Activated CD4-positive, alpha-beta memory T cell treated with anti-CD3 and anti-CD28 coated beads for 36 hours (primary cell): ENCODE measurements around the gene EEFSEC. TPM values are rescaled to one million over a fixed set of nuclear protein-coding genes. Genes with fewer than 3 reads are reported as not detected.

ENCODE experiments used
- CTCF ChIA-PET: fragments of 350-600 bp; sonication (Branson Sonifier 250); formaldehyde crosslinking; loops from one replicate; lab custom pipeline; 2021; ENCODE audit warnings: antibody characterized with exemption, inconsistent platforms; lab: Charles Lee
- POLR2A ChIA-PET: fragments of 350-600 bp; sonication (Branson Sonifier 250); formaldehyde crosslinking; loops from one replicate; lab custom pipeline; 2021; ENCODE audit warnings: antibody characterized with exemption; lab: Charles Lee
- DNase-seq: peaks from one replicate; pipeline ENCODE4 v3.0.0-alpha.2; 2020
- H3K27ac Mint-ChIP-seq: one replicate; pipeline ENCODE4 v1.8.0; 2021; ENCODE audit warnings: mixed read lengths
- H3K27me3 Mint-ChIP-seq: one replicate; pipeline ENCODE4 v1.8.0; 2021; ENCODE audit warnings: mixed read lengths
- H3K36me3 Mint-ChIP-seq: one replicate; pipeline ENCODE4 v1.8.0; 2021; ENCODE audit warnings: mixed read lengths
- H3K4me1 Mint-ChIP-seq: one replicate; pipeline ENCODE4 v1.8.0; 2021; ENCODE audit warnings: low read depth, mixed read lengths
- H3K4me3 Mint-ChIP-seq: one replicate; pipeline ENCODE4 v1.8.0; 2021; ENCODE audit warnings: mild to moderate bottlenecking, mixed read lengths
- H3K9me3 Mint-ChIP-seq: one replicate; pipeline ENCODE4 v1.8.0; 2021; ENCODE audit warnings: mixed read lengths
- intact Hi-C: fragments of 100-400 bp; cut with micrococcal nuclease; formaldehyde crosslinking; loops from one replicate; pipeline ENCODE4 v1.15.1; 2023
- total RNA-seq, 2 experiments: library from RNA; stranded (reverse); gene quantifications; one replicate each; pipeline ENCODE4 v1.2.3, GENCODE V29; 2021

EEFSEC gene
- total RNA-seq, 2 experiments from 2014 or later: 16.1 to 17.2 TPM

GRCh38 chr3:128421966-128422365, 268.7 kb downstream of the EEFSEC start:
- CTCF ChIA-PET: no interaction called here
- H3K4me3 Mint-ChIP-seq: no peak overlapping the region
- no peaks in the 10 kb centered on the region for H3K9me3 Mint-ChIP-seq
- POLR2A ChIA-PET: interaction anchor here (0.7 kb wide), 1 partner anchor 50 kb away, joined by 3 read pairs; no protein-coding TSS in a partner anchor
- DNase-seq: no peak
- H3K4me1 Mint-ChIP-seq: no peaks in the 10 kb centered on the region
- peaks cover under 1% of the 10 kb centered on the region for H3K27me3 Mint-ChIP-seq
- no peak overlapping the region for H3K27ac Mint-ChIP-seq
- intact Hi-C loops: no loop called here
- H3K36me3 Mint-ChIP-seq: peaks cover 1% of the 10 kb centered on the region

DNA sequence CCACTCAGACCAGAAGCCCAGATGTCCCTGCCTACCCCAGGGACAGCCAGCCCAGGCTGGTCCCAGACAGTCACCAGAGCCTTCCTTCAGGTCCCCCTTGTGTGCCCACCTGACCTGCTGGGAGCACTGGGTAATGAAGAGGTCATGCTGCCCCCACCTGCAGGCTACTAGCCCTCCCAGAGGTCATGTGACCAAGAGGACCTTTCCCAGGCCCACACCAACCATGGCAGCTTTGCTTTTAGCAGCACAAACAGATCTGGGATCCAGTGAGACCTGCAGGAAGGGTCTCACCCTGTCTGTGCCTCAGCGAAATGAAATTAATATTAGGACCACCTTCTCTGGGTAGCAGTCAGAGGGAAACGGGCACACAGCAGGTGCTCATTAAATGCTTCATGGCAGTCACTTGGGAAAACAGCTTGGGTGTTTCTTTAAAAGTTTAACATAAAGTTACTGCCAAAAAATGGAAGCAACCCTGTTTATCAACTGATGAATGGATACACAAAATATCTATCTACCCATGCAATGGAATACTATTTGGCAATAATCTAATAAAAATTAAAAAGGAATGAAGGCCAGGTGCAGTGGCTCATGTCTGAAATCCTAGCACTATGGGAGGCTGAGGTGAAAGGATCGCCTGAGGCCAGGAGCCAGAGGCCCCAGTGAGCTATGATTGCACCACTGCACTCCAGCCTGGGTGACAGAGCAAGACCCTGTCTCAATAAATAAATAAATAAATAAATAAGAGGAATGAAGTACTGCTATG, 269.7 kb downstream of the EEFSEC start:
- POLR2A ChIA-PET: no interaction called here
- DNase-seq: no peak
- Mint-ChIP-seq H3K4me1 (no peaks in the 10 kb centered on the region), H3K36me3 (peaks cover 1% of the 10 kb centered on the region), H3K27ac (no peak overlapping the region), H3K4me3 (no peak overlapping the region), H3K27me3 (peaks cover 5% of the 10 kb centered on the region), H3K9me3 (no peaks in the 10 kb centered on the region)
- intact Hi-C loops: no loop called here
- CTCF ChIA-PET: interaction anchor here (1.2 to 1.6 kb wide), 2 partner anchors 11 to 74 kb away, joined by 3 read pairs; no protein-coding TSS in a partner anchor

DNA sequence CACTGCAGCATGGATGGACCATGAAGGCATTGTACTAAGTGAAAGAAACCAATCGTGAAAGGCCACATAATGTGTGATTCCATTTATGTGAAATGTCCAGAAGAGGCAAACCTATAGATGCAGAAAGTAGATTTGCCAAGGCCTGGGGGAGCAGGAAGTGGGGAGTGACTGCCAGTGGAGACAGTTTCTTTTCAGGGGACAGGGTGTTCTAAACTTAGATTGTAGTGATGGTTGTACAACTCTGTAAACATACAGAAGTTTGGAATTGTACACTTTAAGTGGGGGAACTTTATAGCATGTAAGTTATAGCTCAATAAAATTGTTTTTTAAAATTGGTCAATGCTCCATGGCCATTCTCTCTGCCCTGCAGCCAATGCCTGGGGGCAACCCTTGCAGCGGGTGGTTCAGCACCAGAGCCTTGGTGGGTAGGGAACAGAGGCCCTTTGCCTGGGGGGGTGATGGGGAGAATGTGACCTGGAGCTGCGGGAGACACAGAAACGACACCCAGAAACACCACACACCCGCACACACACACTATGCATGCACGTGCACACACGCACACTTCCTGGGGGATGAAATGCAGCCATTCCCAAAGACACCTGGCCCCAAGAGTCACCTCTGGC, 270.4 kb downstream of the EEFSEC start:
- ChIA-PET CTCF (interaction anchor here (0.5 to 1.6 kb wide), 4 partner anchors 11 to 422 kb away, joined by 3 to 4 read pairs (median 3); no protein-coding TSS in a partner anchor), POLR2A (no interaction called here)
- Mint-ChIP-seq H3K4me1 (no peaks in the 10 kb centered on the region), H3K27me3 (peaks cover 7% of the 10 kb centered on the region), H3K36me3 (peaks cover 1% of the 10 kb centered on the region), H3K27ac (no peak overlapping the region), H3K4me3 (no peak overlapping the region), H3K9me3 (no peaks in the 10 kb centered on the region)
- no peak for DNase-seq
- intact Hi-C loops: no loop called here

DNA sequence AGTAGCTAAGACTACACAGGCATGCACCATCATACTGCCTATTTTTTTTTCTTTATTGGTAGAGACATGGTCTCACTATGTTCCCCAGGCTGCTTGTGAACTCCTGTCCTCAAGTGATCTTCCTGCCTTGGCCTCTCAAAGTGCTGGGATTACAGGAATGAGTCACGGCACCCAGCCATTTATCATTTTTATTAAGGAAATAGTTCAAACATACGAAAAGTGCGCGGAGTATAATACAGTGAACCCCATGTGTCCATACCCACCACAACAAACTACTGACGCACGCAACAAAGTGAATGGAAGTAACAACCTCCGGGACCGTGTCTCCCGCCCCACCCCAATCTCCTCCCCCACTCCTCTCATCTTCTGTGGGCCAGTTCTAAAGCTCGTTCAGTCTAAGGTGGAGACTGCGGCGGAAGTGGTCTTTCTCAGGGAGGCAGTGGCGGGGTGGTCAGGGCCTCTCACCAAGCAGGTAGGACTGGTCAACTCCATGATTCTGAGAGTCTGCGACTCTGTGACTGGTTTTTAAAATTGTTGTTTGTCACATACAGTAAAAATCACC, 271.3 kb downstream of the EEFSEC start:
- ChIA-PET POLR2A (no interaction called here), CTCF (interaction anchor here (0.6 to 4.4 kb wide), 9 partner anchors 10 to 183 kb away, joined by 3 to 47 read pairs (median 6); partner anchors contain the start of gene GATA2)
- Mint-ChIP-seq H3K36me3 (no peaks in the 10 kb centered on the region), H3K27me3 (peaks cover 9% of the 10 kb centered on the region), H3K4me3 (no peak overlapping the region), H3K9me3 (no peaks in the 10 kb centered on the region), H3K4me1 (no peaks in the 10 kb centered on the region), H3K27ac (no peak overlapping the region)
- intact Hi-C loops: loop anchor here (5.0 kb wide), 1 partner anchor 158 kb away; no protein-coding TSS in a partner anchor
- no peak for DNase-seq

- H3K27me3 Mint-ChIP-seq: peaks cover 12% of the 10 kb centered on the region
- H3K4me3 Mint-ChIP-seq: no peak overlapping the region
- H3K27ac Mint-ChIP-seq: no peak overlapping the region
- ChIA-PET POLR2A (no interaction called here), CTCF (interaction anchor here (0.6 to 4.4 kb wide), 24 partner anchors 9 to 330 kb away, joined by 3 to 47 read pairs (median 6); partner anchors contain the start of gene GATA2)
- H3K9me3 Mint-ChIP-seq: no peaks in the 10 kb centered on the region
- intact Hi-C loops: loop anchor here (5.0 kb wide), 1 partner anchor 157 kb away; no protein-coding TSS in a partner anchor
- DNase-seq: no peak
- H3K36me3 Mint-ChIP-seq: no peaks in the 10 kb centered on the region
- H3K4me1 Mint-ChIP-seq: no peaks in the 10 kb centered on the region
Observed at GRCh38 chr3:128425142-128425845, 272.0 kb downstream of the EEFSEC start.

DNA sequence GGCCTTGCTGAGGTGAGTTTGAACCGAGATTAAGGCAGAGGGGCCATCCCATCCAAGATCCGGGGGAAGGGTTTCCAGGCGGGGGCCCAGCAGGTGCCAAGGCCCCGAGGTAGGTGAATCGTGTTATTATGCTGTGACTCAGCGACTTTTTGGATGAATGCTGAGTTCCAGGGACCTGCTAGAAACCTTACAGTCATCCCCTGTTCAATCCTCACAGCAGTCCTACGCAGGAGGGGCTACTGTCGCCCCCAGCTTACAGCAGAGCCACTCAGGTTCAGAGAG, 272.5 kb downstream of the EEFSEC start:
- ChIA-PET POLR2A (no interaction called here), CTCF (interaction anchor here (0.6 to 4.4 kb wide), 22 partner anchors 9 to 330 kb away, joined by 3 to 47 read pairs (median 6); partner anchors contain the start of gene GATA2)
- Mint-ChIP-seq H3K4me3 (no peak overlapping the region), H3K27me3 (peaks cover 17% of the 10 kb centered on the region), H3K27ac (no peak overlapping the region), H3K4me1 (no peaks in the 10 kb centered on the region), H3K36me3 (no peaks in the 10 kb centered on the region), H3K9me3 (no peaks in the 10 kb centered on the region)
- intact Hi-C loops: loop anchor here (1.0 to 5.0 kb wide), 3 partner anchors 72 to 183 kb away; no protein-coding TSS in a partner anchor
- DNase-seq: no peak

DNA sequence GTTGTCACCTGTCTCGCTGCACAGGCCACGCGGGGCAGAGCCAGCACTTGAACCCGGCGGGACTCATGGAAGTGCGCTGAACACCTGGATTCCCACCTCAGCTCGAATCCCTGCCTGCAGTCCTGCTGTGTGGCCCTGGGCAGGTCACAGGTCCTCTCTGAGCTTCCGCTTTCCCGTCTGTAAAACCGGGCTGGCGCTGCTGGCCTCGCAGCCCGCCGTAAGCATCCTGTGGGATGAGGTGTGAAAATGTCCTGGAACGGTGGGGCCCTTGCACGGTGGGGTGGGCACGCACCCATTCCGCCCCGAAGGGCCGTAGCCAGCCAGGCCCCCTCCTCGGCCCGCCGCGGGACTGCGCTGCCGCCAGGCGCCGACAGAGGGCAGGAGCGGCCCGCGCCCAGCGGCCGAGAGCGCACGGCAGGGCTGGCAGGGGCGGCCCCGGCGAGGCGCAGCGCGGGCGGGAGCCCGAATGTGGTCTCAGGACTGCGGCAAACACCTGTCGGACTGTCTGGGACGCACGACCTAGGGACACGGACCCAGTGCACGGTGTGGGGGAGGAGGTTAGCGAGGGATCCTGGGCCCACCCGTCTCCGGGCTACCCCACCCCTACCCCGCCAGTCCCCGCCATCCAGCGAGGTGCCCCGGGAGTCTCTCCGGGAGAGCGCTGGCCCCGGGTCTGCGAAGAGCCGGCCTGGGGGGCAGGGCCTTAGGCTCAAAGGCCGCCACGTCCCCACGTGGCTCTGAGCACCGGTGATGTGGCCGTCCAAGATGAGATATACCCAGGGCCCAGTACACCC, 273.0 kb downstream of the EEFSEC start:
- intact Hi-C loops: loop anchor here (1.0 to 5.0 kb wide), 3 partner anchors 71 to 182 kb away; no protein-coding TSS in a partner anchor
- Mint-ChIP-seq H3K9me3 (no peaks in the 10 kb centered on the region), H3K27me3 (peaks cover 20% of the 10 kb centered on the region), H3K4me1 (no peaks in the 10 kb centered on the region), H3K4me3 (no peak overlapping the region), H3K27ac (no peak overlapping the region), H3K36me3 (no peaks in the 10 kb centered on the region)
- ChIA-PET CTCF (interaction anchor here (0.6 to 4.4 kb wide), 26 partner anchors 8 to 331 kb away, joined by 3 to 47 read pairs (median 6); partner anchors contain the start of gene GATA2), POLR2A (no interaction called here)
- peak; percentile 62 for DNase-seq

- H3K36me3 Mint-ChIP-seq: no peaks in the 10 kb centered on the region
- POLR2A ChIA-PET: no interaction called here
- peaks cover 8% of the 10 kb centered on the region for H3K4me1 Mint-ChIP-seq
- CTCF ChIA-PET: interaction anchor here (0.6 to 4.4 kb wide), 16 partner anchors 9 to 235 kb away, joined by 3 to 47 read pairs (median 4); partner anchors contain the start of gene GATA2
- no peaks in the 10 kb centered on the region for H3K9me3 Mint-ChIP-seq
- H3K4me3 Mint-ChIP-seq: no peak overlapping the region
- H3K27me3 Mint-ChIP-seq: peaks cover 29% of the 10 kb centered on the region
- no peak overlapping the region for H3K27ac Mint-ChIP-seq
- intact Hi-C loops: loop anchor here (5.0 kb wide), 1 partner anchor 155 kb away; no protein-coding TSS in a partner anchor
- DNase-seq: no peak
Observed at GRCh38 chr3:128427175-128427857, 274.0 kb downstream of the EEFSEC start.

DNA sequence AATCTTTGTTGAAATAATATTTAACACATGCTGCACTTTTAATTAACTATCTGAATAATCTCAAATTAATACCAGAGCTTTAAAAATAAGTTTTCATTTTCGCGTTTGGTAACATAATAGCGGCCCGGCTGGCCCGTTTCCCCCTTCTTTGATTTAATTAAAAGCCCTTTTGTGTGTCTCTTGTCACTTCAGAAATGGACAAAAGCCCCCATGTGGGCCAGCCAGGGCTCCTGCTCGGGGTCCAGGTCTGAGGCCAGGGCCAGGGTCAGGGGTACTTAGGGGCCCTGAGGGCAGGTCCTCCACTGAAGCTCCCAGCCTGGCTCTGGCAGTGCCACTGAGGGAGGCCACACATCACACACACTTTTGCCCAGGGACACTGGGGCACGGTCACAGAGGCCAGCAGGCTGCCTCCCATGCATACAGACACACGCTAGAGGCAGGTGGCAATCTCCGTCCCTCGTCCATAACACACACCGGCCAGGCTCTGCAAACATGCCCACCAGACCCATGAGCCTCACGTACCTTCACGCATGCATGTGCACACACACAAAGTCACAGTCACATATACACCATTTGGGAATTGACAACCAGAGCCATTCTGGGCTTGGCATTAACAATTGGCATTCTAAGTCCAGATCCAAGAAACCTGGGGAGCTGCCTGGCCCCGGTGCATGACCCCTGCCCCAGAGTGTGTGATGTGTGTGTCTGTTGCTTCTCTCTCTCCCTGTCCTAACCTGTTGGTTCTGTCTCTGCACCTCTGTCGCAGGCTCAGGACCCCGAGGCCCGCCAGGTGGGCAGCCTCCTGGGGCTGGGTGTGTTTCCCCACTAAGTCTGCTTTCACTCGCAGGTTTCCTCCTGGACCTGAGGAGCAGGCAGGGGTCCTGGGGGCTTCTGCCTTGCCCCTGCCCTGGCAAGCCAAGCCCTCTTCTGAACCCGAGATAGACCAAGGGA, 274.9 kb downstream of the EEFSEC start:
- intact Hi-C loops: loop anchor here (5.0 kb wide), 1 partner anchor 154 kb away; no protein-coding TSS in a partner anchor
- H3K4me1 Mint-ChIP-seq: peaks cover 10% of the 10 kb centered on the region
- no peak overlapping the region for H3K4me3 Mint-ChIP-seq
- no peak overlapping the region for H3K27ac Mint-ChIP-seq
- ChIA-PET POLR2A (no interaction called here), CTCF (interaction anchor here (0.6 to 4.4 kb wide), 9 partner anchors 18 to 235 kb away, joined by 3 to 47 read pairs (median 3); no protein-coding TSS in a partner anchor)
- peaks cover 32% of the 10 kb centered on the region for H3K27me3 Mint-ChIP-seq
- DNase-seq: no peak
- H3K9me3 Mint-ChIP-seq: no peaks in the 10 kb centered on the region
- H3K36me3 Mint-ChIP-seq: no peaks in the 10 kb centered on the region

GRCh38 chr3:128429275-128429674, 276.0 kb downstream of the EEFSEC start:
- H3K27ac Mint-ChIP-seq: no peak overlapping the region
- H3K4me3 Mint-ChIP-seq: no peak overlapping the region
- ChIA-PET POLR2A (no interaction called here), CTCF (no interaction called here)
- intact Hi-C loops: loop anchor here (5.0 kb wide), 1 partner anchor 153 kb away; no protein-coding TSS in a partner anchor
- H3K9me3 Mint-ChIP-seq: no peaks in the 10 kb centered on the region
- no peaks in the 10 kb centered on the region for H3K36me3 Mint-ChIP-seq
- peaks cover 12% of the 10 kb centered on the region for H3K4me1 Mint-ChIP-seq
- peaks cover 40% of the 10 kb centered on the region for H3K27me3 Mint-ChIP-seq
- DNase-seq: no peak
